Osteocyte (in vitro differentiated cells): ENCODE measurements around the gene NMNAT1. TPM values are rescaled to one million over a fixed set of nuclear protein-coding genes. Genes with fewer than 3 reads are reported as not detected.
A peak's percentile ranks its signal among the peaks of the same experiment; 100 is the strongest.
"Not testable (repeated sequence)": the region's sequence is repeated elsewhere in the genome, so short reads cannot be mapped to it uniquely, and the experiment has no call there.

Source experiments
- DNase-seq: peaks from one replicate; pipeline ENCODE4 v3.0.0; 2021; ENCODE audit warnings: mixed read lengths; ENCODE audit not compliant: unreplicated experiment; ENCODE audit errors: extremely low spot score
- H3K27ac Mint-ChIP-seq: one replicate; pipeline ENCODE4 v1.8.0; 2021; ENCODE audit warnings: mild to moderate bottlenecking, mixed read lengths; ENCODE audit not compliant: unreplicated experiment
- H3K27me3 Mint-ChIP-seq: one replicate; pipeline ENCODE4 v1.8.0; 2021; ENCODE audit warnings: mixed read lengths; ENCODE audit not compliant: unreplicated experiment
- H3K36me3 Mint-ChIP-seq: one replicate; pipeline ENCODE4 v1.8.0; 2021; ENCODE audit warnings: mixed read lengths; ENCODE audit not compliant: unreplicated experiment
- H3K4me1 Mint-ChIP-seq: one replicate; pipeline ENCODE4 v1.8.0; 2021; ENCODE audit warnings: mixed read lengths; ENCODE audit not compliant: unreplicated experiment
- H3K4me3 Mint-ChIP-seq: one replicate; pipeline ENCODE4 v1.8.0; 2021; ENCODE audit warnings: mild to moderate bottlenecking, moderate library complexity, mixed read lengths; ENCODE audit not compliant: unreplicated experiment
- H3K9me3 Mint-ChIP-seq: one replicate; pipeline ENCODE4 v1.8.0; 2021; ENCODE audit warnings: mixed read lengths; ENCODE audit not compliant: unreplicated experiment
- CTCF ChIP-seq: fragments of 200-600 bp; sonication (generic); IDR thresholded peaks from 2 replicates; pipeline ENCODE4 v1.5.0; 2021; ENCODE audit warnings: antibody characterized with exemption, mild to moderate bottlenecking, moderate library complexity
- total RNA-seq: library from RNA; stranded (reverse); gene quantifications from 2 replicates; pipeline ENCODE4 v1.2.1, GENCODE V29; 2021

NMNAT1 gene
- total RNA-seq, 1 donor from 2014 or later, result 14.5 TPM

DNA sequence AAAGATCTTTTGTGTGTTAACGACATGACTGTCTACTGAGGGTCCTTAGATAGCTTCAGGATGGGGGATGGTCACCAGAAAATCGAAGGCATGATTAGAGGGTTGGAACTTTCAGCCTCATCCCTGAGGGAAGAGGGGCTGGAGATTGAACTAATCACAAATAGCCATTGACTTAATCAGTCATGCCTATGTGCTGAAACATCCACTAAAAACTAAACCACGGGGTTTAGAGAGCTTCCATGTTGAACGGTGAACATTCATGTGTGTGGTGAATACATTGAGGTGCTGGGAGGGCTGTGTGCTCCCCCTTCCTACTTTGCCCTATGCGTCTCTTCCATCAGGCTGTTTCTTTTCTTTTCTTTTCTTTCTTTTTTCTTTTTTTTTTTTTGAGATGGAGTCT, 70.7 kb downstream of the NMNAT1 start:
- H3K4me1 Mint-ChIP-seq, result peaks cover 17% of the 10 kb centered on the region
- no peak for TF ChIP-seq CTCF
- no peaks in the 10 kb centered on the region for H3K36me3 Mint-ChIP-seq
- DNase-seq, result no peak
- no peaks in the 10 kb centered on the region for H3K9me3 Mint-ChIP-seq
- no peak overlapping the region for H3K4me3 Mint-ChIP-seq
- no peaks in the 10 kb centered on the region for H3K27me3 Mint-ChIP-seq
- no peak overlapping the region for H3K27ac Mint-ChIP-seq

DNA sequence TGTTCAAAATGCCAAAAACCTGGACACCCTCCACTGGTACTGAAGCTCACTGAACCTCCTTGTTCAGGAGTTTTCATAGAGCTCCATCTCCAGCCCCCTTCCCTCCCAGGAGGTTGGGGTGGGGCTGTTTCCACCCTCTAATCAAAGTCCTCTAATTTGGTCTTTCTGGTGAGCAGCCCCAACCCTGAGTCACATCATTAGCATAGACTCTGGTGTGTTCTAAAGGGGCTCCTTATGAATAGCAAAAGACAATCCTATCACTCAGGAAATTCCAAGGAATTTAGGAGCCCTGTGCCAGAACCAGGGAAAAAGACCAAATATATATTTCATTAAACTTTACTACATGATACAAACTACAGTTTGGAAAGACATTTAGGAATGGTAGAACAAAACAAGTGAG, 76.3 kb downstream of the NMNAT1 start:
- no peak for DNase-seq
- no peak for TF ChIP-seq CTCF
- Mint-ChIP-seq H3K36me3 (no peaks in the 10 kb centered on the region), H3K4me1 (peaks cover 32% of the 10 kb centered on the region), H3K4me3 (no peak overlapping the region), H3K27ac (no peak overlapping the region), H3K27me3 (no peaks in the 10 kb centered on the region), H3K9me3 (no peaks in the 10 kb centered on the region)

DNA sequence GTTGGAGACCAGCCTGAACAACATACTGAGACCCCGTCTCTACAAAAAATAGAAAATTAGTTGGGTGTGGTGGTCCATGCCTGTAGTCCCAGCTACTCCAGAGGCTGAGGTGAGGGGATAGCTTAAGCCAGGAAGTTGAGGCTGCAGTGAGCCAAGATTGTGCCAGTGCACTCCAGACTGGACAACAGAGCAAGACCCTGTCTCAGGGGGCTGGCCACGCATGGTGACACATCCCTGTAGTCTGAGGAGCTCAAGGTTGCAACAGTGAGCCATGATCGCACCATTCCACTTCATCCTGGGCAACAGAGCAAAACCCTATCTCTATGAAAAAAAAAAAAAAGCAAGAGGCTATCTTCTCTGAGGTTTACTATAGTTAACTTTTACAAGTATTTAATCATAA, 76.8 kb downstream of the NMNAT1 start:
- Mint-ChIP-seq H3K4me3 (no peak overlapping the region), H3K27me3 (no peaks in the 10 kb centered on the region), H3K4me1 (peaks cover 29% of the 10 kb centered on the region), H3K27ac (no peak overlapping the region), H3K36me3 (no peaks in the 10 kb centered on the region), H3K9me3 (no peaks in the 10 kb centered on the region)
- DNase-seq, result no peak
- TF ChIP-seq CTCF, result no peak

- not testable (repeated sequence) for H3K27me3 Mint-ChIP-seq, H3K9me3 Mint-ChIP-seq, DNase-seq, H3K36me3 Mint-ChIP-seq, H3K4me3 Mint-ChIP-seq
- Mint-ChIP-seq H3K4me1 (peaks cover 24% of the 10 kb centered on the region), H3K27ac (peak overlapping the region; percentile 27)
Observed at GRCh38 chr1:10020678-10021077, 77.4 kb downstream of the NMNAT1 start.

DNA sequence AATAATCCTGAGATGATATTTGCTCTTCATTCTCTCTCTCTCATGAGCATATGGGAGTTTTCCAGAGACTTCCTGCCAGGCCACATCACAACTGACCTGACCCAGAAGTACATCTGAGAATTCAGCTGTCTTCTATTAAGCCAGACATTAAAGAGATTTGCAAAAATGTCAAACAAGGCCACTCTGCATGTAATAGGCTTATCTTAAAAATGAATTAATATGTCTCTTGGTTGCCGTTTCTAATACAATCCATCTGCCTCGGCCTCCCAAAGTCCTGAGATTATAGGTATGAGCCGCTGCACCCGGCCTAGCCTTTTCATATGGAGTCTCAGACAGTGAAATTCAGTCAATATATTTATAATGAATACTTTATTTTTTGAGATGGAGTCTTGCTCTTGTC, 78.7 kb downstream of the NMNAT1 start:
- not testable (repeated sequence) for H3K4me3 Mint-ChIP-seq, H3K9me3 Mint-ChIP-seq, DNase-seq, H3K36me3 Mint-ChIP-seq, H3K27ac Mint-ChIP-seq, H3K27me3 Mint-ChIP-seq
- peaks cover 15% of the 10 kb centered on the region for H3K4me1 Mint-ChIP-seq

DNA sequence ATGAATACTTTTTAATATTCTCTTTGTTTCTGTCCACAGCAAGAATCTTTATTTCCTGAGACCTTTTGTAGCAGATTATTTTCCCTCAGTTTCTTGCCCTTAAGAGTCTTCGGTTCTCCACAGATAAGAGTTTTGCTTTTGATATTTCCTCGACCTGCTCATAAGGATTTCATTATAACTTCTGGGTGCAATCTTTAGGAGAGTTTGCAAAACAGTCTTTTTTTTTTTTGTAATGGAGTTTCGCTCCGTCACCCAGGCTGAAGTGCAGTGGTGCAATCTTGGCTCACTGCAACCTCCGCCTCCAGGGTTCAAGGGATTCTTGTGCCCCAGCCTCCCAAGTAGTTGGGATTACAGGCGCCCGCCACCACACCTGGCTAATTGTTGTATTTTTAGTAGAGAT, 79.4 kb downstream of the NMNAT1 start:
- Mint-ChIP-seq H3K27me3 (no peaks in the 10 kb centered on the region), H3K4me3 (no peak overlapping the region), H3K27ac (no peak overlapping the region), H3K9me3 (no peaks in the 10 kb centered on the region), H3K4me1 (peaks cover 15% of the 10 kb centered on the region), H3K36me3 (no peaks in the 10 kb centered on the region)
- TF ChIP-seq CTCF, result no peak
- DNase-seq, result no peak
